GM18909 (cell line): ENCODE results near the gene KLK12.
"Not testable (repeated sequence)": the region's sequence is repeated elsewhere in the genome, so short reads cannot be mapped to it uniquely, and the experiment has no call there.

Experiments
- ATAC-seq: cut with Tn5 transposase; IDR thresholded peaks from one replicate; pipeline ENCODE4 v1.9.1; 2021; ENCODE audit warnings: mild to moderate bottlenecking; ENCODE audit not compliant: unreplicated experiment, poor library complexity

The KLK12 gene

GRCh38 chr19:50992666-50993035 is 42.2 kb downstream of the KLK12 start:
- no peak for ATAC-seq

- ATAC-seq = not testable (repeated sequence)
Observed at GRCh38 chr19:50984416-50984815, 50.4 kb downstream of the KLK12 start.

GRCh38 chr19:50983625-50984292 is 51.0 kb downstream of the KLK12 start, which contains the start of gene KLK7:
Gene KLK7 (minus strand): TSS chr19:50983917. CDS start chr19:50982399, 1,518 bp downstream.
- ATAC-seq = no peak

- no peak for ATAC-seq
Observed at GRCh38 chr19:50982186-50982585, 52.6 kb downstream of the KLK12 start.

- no peak for ATAC-seq
Observed at GRCh38 chr19:50981587-50982146, 53.1 kb downstream of the KLK12 start.

- ATAC-seq = no peak
Observed at GRCh38 chr19:50980208-50980607, 54.6 kb downstream of the KLK12 start.

GRCh38 chr19:50979758-50980157 is 55.0 kb downstream of the KLK12 start:
- no peak for ATAC-seq
